Upper lobe of left lung (tissue), 6 donors: ENCODE results near the gene GABRG3. TPM values are rescaled to one million over a fixed set of nuclear protein-coding genes. Genes with fewer than 3 reads are reported as not detected.

Source experiments
- ATAC-seq, 2 donors: fragments of 200-7000 bp; cut with Tn5 transposase; one replicate each; pipeline ENCODE4 v1.9.1; 2022; ENCODE audit warnings: mild to moderate bottlenecking in 2 of 2, moderate library complexity in 2 of 2; ENCODE audit not compliant: low FRiP score in 2 of 2
- DNase-seq, 2 donors: peaks; one replicate each; pipeline ENCODE4 v3.0.0-alpha.2; 2019 to 2020
- H3K27ac ChIP-seq, 4 donors: fragments of 200-600 bp; sonication (generic); one replicate each; pipeline ENCODE4 v1.5.1; 2016 to 2019
- H3K27me3 ChIP-seq, 4 donors: fragments of 200-600 bp; sonication (generic); one replicate each; pipeline ENCODE4 v1.5.1; 2017 to 2019
- H3K36me3 ChIP-seq, 4 donors: fragments of 200-600 bp; sonication (generic); one replicate each; pipeline ENCODE4 v1.5.1; 2016 to 2019
- H3K4me1 ChIP-seq, 4 donors: fragments of 200-600 bp; sonication (generic); one replicate each; pipeline ENCODE4 v1.5.1; 2018 to 2019
- H3K4me3 ChIP-seq, 4 donors: fragments of 200-600 bp; sonication (generic); one replicate each; pipeline ENCODE4 v1.5.1; 2017 to 2019; ENCODE audit warnings: mild to moderate bottlenecking in 2 of 4, moderate library complexity in 1 of 4
- H3K9me3 ChIP-seq, 4 donors: fragments of 200-600 bp; sonication (generic); one replicate each; pipeline ENCODE4 v1.5.1; 2018 to 2019
- CTCF ChIP-seq, 6 experiments: fragments of 450-650 bp in 4 of 6; fragments of 200-600 bp in 2 of 6; sonication (generic) in 2 of 6; IDR thresholded peaks; one replicate each; pipeline ENCODE4 v1.5.1; 2016 to 2019; ENCODE audit warnings: antibody characterized with exemption in 6 of 6
- EP300 ChIP-seq, 4 donors: sonication (generic); formaldehyde crosslinking; IDR thresholded peaks; one replicate each; pipeline ENCODE4 v1.5.1; 2017; ENCODE audit warnings: antibody characterized with exemption in 4 of 4, control low read depth in 2 of 4
- POLR2A ChIP-seq, 4 donors: fragments of 450-650 bp; IDR thresholded peaks; one replicate each; pipeline ENCODE4 v1.5.1; 2016 to 2017; ENCODE audit warnings: antibody characterized with exemption in 4 of 4, mild to moderate bottlenecking in 2 of 4
- POLR2AphosphoS5 ChIP-seq, 2 donors: sonication (generic); formaldehyde crosslinking; IDR thresholded peaks; one replicate each; pipeline ENCODE4 v1.5.1; 2017; ENCODE audit warnings: antibody characterized with exemption in 2 of 2
- WGBS, 2 donors: methylation state at CpG; one replicate each; pipeline ENCODE4 v1.1.5; 2017 to 2018; 5-methylcytosine and 5-hydroxymethylcytosine counted together
- total RNA-seq, 6 donors: library from RNA; depleted of rRNA in 4 of 6; stranded (reverse); fragments of >200 nt in 4 of 6; gene quantifications; one replicate each; pipeline versions ENCODE4 v1.1.0 to v1.2.1, GENCODE V29; 2016 to 2021
- donor health status: DM: no; HTN: no; CAD: no; lungs with moderate emphysema.
- donor health status: DM: no; HTN: yes; CAD: no; lungs with severe emphysema.

GABRG3 gene
- total RNA-seq, 6 donors from 2014 or later = not detected

GRCh38 chr15:27111323-27111722 is 140.3 kb downstream of the GABRG3 start:
- TF ChIP-seq POLR2AphosphoS5 (IDR thresholded peaks at IDR 0.05) (no peak), EP300 (IDR thresholded peaks at IDR 0.05) (no peak), POLR2A (IDR thresholded peaks at IDR 0.05) (no peak), CTCF (IDR thresholded peaks at IDR 0.05) (no peak)

GRCh38 chr15:27114473-27114872 is 143.5 kb downstream of the GABRG3 start:
- H3K9me3 ChIP-seq = no peaks in the 10 kb centered on the region
- ATAC-seq (no peak), DNase-seq (no peak)
- H3K36me3 ChIP-seq = no peaks in the 10 kb centered on the region
- H3K4me3 ChIP-seq = no peak overlapping the region
- WGBS, 2 donors = 97 to 100% methylated on average over 1 of the region's 1 CpG
- no peak for TF ChIP-seq CTCF (IDR thresholded peaks at IDR 0.05)
- no peak for TF ChIP-seq POLR2A (IDR thresholded peaks at IDR 0.05)
- no peak for TF ChIP-seq EP300 (IDR thresholded peaks at IDR 0.05)
- no peak for TF ChIP-seq POLR2AphosphoS5 (IDR thresholded peaks at IDR 0.05)
- no peaks in the 10 kb centered on the region for H3K27me3 ChIP-seq
- H3K4me1 ChIP-seq = no peaks in the 10 kb centered on the region
- no peak overlapping the region for H3K27ac ChIP-seq

More at GRCh38 chr15:27111323-27111722, 140.3 kb downstream of the GABRG3 start:
- ATAC-seq (no peak), DNase-seq (no peak)
- H3K9me3 ChIP-seq = no peaks in the 10 kb centered on the region
- no peaks in the 10 kb centered on the region for H3K36me3 ChIP-seq
- no peaks in the 10 kb centered on the region for H3K27me3 ChIP-seq
- whole genome bisulfite sequencing, 2 donors = 94 to 97% methylated on average over 4 of the region's 4 CpGs
- no peak overlapping the region for H3K27ac ChIP-seq
- no peak overlapping the region for H3K4me3 ChIP-seq
- no peaks in the 10 kb centered on the region for H3K4me1 ChIP-seq

- TF ChIP-seq POLR2A (IDR thresholded peaks at IDR 0.05) (no peak), POLR2AphosphoS5 (IDR thresholded peaks at IDR 0.05) (no peak), CTCF (IDR thresholded peaks at IDR 0.05) (no peak), EP300 (IDR thresholded peaks at IDR 0.05) (no peak)
- no peaks in the 10 kb centered on the region for H3K9me3 ChIP-seq
- ATAC-seq = no peak
These were observed 148.8 kb downstream of the GABRG3 start for GRCh38 chr15:27119695-27120266.

GRCh38 chr15:27121672-27122071 is 150.7 kb downstream of the GABRG3 start:
- Histone ChIP-seq H3K27me3 (no peaks in the 10 kb centered on the region), H3K9me3 (peaks cover 0 to 4% (median 0%) of the 10 kb centered on the region in 4 donors), H3K4me3 (no peak overlapping the region), H3K4me1 (no peaks in the 10 kb centered on the region), H3K27ac (no peak overlapping the region), H3K36me3 (no peaks in the 10 kb centered on the region)
- ATAC-seq (no peak), DNase-seq (no peak)
- WGBS, 2 donors = 92 to 94% methylated on average over 2 of the region's 2 CpGs
- TF ChIP-seq CTCF (IDR thresholded peaks at IDR 0.05) (no peak), POLR2A (IDR thresholded peaks at IDR 0.05) (no peak), EP300 (IDR thresholded peaks at IDR 0.05) (no peak), POLR2AphosphoS5 (IDR thresholded peaks at IDR 0.05) (no peak)

More at GRCh38 chr15:27119695-27120266, 148.8 kb downstream of the GABRG3 start:
- H3K27ac ChIP-seq = no peak overlapping the region
- H3K4me1 ChIP-seq = no peaks in the 10 kb centered on the region
- WGBS, 2 donors = 48 to 65% methylated on average over 4 to 5 of the region's 5 CpGs
- H3K4me3 ChIP-seq = no peak overlapping the region
- DNase-seq = no peak
- no peaks in the 10 kb centered on the region for H3K27me3 ChIP-seq
- H3K36me3 ChIP-seq = no peaks in the 10 kb centered on the region

GRCh38 chr15:27123291-27123690 is 152.3 kb downstream of the GABRG3 start:
- 86 to 90% methylated on average over 6 of the region's 6 CpGs for WGBS, 2 donors
- ATAC-seq = no peak
- H3K36me3 ChIP-seq = no peaks in the 10 kb centered on the region

More at GRCh38 chr15:27123291-27123690, 152.3 kb downstream of the GABRG3 start:
- Histone ChIP-seq H3K27me3 (no peaks in the 10 kb centered on the region), H3K9me3 (peaks cover 0 to 4% (median 0%) of the 10 kb centered on the region in 4 donors), H3K4me3 (no peak overlapping the region), H3K4me1 (no peaks in the 10 kb centered on the region), H3K27ac (no peak overlapping the region)
- TF ChIP-seq EP300 (IDR thresholded peaks at IDR 0.05) (no peak), POLR2AphosphoS5 (IDR thresholded peaks at IDR 0.05) (no peak), CTCF (IDR thresholded peaks at IDR 0.05) (no peak), POLR2A (IDR thresholded peaks at IDR 0.05) (no peak)
- no peak for DNase-seq
